Measurements from ENCODE around the gene ATAD3B. TPM values are rescaled to one million over a fixed set of nuclear protein-coding genes. Genes with fewer than 3 reads are reported as not detected.

Gene ATAD3B
- total RNA-seq, 1 experiment from 2014 or later, result 63.6 TPM

- Mint-ChIP-seq H3K9me3 (peaks cover 5% of the 10 kb centered on the region), H3K4me1 (no peaks in the 10 kb centered on the region), H3K27me3 (ENCODE audit: low read depth) (no peaks in the 10 kb centered on the region), H3K4me3 (no peak overlapping the region), H3K36me3 (peaks cover 30% of the 10 kb centered on the region), H3K27ac (no peak overlapping the region)
- no peak for TF ChIP-seq CREM (CRISPR knock-in tag; IDR thresholded peaks at IDR 0.05)
- TF ChIP-seq FOXP1 (CRISPR knock-in tag; IDR thresholded peaks at IDR 0.05; ENCODE audit: borderline replicate concordance), result no peak
- no peak for TF ChIP-seq ZMAT4 (CRISPR knock-in tag; IDR thresholded peaks at IDR 0.05)
- TF ChIP-seq E2F1 (CRISPR knock-in tag; IDR thresholded peaks at IDR 0.05), result no peak
- no peak for TF ChIP-seq PRDM15 (CRISPR knock-in tag; IDR thresholded peaks at IDR 0.05)
- no peak for TF ChIP-seq GABPB1 (CRISPR knock-in tag; IDR thresholded peaks at IDR 0.05)
- TF ChIP-seq MXD4 (CRISPR knock-in tag; IDR thresholded peaks at IDR 0.05; ENCODE audit: borderline replicate concordance), result no peak
- TF ChIP-seq HMGXB4 (CRISPR knock-in tag; IDR thresholded peaks at IDR 0.05), result no peak
- TF ChIP-seq ZSCAN18 (CRISPR knock-in tag; IDR thresholded peaks at IDR 0.05), result no peak
- ChIA-PET CTCF (no interaction called here), POLR2A (no interaction called here)
- no peak for ATAC-seq
- DNase-seq (ENCODE audit: low spot score), result no peak
Observed at GRCh38 chr1:1529321-1529720, 57.8 kb downstream of the ATAD3B start.

GRCh38 chr1:1529936-1530335, 58.4 kb downstream of the ATAD3B start:
- POLR2A ChIA-PET, result no interaction called here

More at GRCh38 chr1:1529936-1530335, 58.4 kb downstream of the ATAD3B start:
- Mint-ChIP-seq H3K9me3 (peaks cover 5% of the 10 kb centered on the region), H3K4me3 (no peak overlapping the region), H3K4me1 (no peaks in the 10 kb centered on the region), H3K27me3 (ENCODE audit: low read depth) (no peaks in the 10 kb centered on the region), H3K36me3 (peaks cover 30% of the 10 kb centered on the region), H3K27ac (no peak overlapping the region)
- ATAC-seq (no peak), DNase-seq (ENCODE audit: low spot score) (no peak)
- CTCF ChIA-PET, result no interaction called here
- TF ChIP-seq EMX1 (CRISPR knock-in tag; IDR thresholded peaks at IDR 0.05), result no peak
- TF ChIP-seq HMGXB4 (CRISPR knock-in tag; IDR thresholded peaks at IDR 0.05), result no peak
- no peak for TF ChIP-seq ESRRA (CRISPR knock-in tag; IDR thresholded peaks at IDR 0.05; ENCODE audit: borderline replicate concordance)
- TF ChIP-seq ZBTB43 (CRISPR knock-in tag; IDR thresholded peaks at IDR 0.05), result no peak
- TF ChIP-seq ATF6 (CRISPR knock-in tag; IDR thresholded peaks at IDR 0.05), result no peak
- TF ChIP-seq GRHL2 (CRISPR knock-in tag; IDR thresholded peaks at IDR 0.05; ENCODE audit: insufficient replicate concordance, severe bottlenecking), result no peak
- TF ChIP-seq GTF2I (CRISPR knock-in tag; conservative IDR thresholded peaks at IDR 0.05), result no peak
- no peak for TF ChIP-seq ZMAT4 (CRISPR knock-in tag; IDR thresholded peaks at IDR 0.05)

All from WTC11 (cell line).